Endometrium (tissue), 2 donors: Measurements from ENCODE around the gene LONP2.
"Not testable (repeated sequence)": the region's sequence is repeated elsewhere in the genome, so short reads cannot be mapped to it uniquely, and the experiment has no call there.

Experiments
- FAIRE-seq: peaks from 2 replicates; lab custom pipeline; 2012; peaks lifted over from hg19 to GRCh38; lab: Jason Lieb, UNC
- donor health status: control.
- donor health status: control.

LONP2 gene

DNA sequence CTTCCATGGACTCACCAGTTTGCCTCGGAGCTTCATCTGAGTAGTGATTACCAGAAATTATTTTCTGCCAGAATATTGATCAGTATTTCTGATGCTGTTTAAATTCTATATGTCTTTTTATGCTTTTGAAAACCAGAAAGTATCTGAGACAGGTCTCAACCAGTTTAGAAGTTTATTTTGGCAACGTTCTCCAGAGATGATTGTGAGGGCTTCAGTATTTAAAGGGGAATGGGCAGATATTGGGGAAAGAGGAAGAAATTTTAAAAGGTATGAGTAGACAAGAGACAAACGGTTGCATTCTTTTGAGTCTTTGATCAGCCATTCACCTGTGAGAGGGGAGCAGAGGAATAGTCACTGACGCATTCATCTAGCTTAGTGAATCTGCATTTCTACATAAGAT lies 47.7 kb downstream of the LONP2 start:
- FAIRE-seq, result no peak

DNA sequence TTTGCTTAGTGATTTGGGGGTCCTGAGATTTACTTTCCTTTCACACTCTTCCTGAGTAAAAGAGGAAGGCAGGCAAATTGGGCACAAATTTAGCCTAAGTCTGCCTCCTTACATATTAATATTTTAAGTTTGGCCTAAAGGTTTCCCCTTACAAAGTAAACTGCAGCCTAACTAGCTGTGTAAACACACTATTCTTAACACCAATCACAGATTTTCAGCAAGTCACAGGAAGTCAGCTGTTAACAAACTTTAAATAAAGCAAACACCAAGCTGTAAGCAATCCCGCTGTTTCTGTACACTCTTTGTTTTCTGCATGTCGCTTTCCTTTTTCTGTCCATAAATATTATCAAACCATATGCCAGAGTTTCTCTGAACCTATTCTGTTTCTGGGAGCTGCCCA lies 48.4 kb downstream of the LONP2 start:
- FAIRE-seq, result no peak

DNA sequence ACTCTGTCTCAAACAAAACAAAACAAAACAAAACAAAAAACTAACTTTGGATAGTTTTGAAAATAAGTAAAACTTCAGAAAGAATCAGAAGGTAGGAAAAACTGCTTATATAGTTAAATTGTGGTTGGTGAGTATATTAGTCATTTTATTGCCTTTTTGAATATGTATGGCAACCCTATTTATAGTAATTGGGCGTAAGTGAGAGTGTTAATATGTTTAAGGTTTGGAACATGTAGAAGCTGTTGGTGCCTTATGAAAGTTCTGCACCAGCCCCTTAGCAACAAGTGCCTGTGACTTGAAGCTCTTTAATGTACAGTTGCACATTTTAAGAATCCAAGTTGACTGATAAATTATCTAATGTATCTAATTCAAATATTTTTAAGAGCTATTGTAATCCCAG lies 50.6 kb downstream of the LONP2 start:
- no peak for FAIRE-seq

DNA sequence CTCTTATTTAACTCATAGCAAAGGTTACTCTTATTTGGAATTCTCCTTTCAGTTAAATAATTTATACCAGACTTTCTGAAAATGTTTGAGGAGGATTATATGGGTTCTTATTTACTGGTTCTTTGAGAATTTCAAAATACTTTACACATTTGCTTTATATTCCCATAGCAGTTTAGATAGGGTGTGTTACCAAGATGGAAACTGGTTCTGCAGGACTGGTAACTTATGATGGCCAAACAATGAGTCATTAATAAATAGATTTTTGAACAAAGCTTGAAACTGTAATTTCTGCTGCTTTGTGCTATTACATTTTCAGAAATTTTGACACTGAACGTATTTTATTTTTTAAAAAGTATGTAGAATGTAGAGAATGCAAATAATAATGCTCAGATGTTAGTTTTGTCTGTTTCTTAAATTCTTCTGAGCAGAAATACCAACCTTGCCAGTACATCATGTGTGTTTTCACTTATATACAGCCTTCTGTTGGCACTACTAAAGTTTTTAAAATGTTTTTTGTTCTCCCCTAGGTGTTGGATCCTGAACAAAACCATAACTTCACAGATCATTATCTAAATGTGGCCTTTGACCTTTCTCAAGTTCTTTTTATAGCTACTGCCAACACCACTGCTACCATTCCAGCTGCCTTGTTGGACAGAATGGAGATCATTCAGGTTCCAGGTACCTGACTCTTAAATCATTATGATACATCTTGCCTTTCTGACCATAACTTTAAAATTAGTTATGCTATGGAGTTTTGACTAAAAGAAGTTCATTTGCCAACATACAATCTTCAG lies 51.6 kb downstream of the LONP2 start:
- FAIRE-seq, result no peak

DNA sequence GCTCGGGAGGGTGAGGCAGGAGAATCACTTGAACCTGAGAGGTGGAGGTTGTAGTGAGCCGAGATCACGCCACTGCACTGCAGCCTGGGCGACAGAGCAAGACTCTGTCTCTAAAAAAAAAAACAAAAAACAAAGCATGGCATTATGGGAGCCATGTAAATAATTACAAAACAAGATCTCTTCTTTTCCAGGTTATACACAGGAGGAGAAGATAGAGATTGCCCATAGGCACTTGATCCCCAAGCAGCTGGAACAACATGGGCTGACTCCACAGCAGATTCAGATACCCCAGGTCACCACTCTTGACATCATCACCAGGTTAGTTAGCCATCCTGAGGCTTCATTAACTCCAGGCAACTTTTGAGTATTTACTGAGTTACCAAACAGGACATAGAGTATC lies 55.4 kb downstream of the LONP2 start:
- no peak for FAIRE-seq

DNA sequence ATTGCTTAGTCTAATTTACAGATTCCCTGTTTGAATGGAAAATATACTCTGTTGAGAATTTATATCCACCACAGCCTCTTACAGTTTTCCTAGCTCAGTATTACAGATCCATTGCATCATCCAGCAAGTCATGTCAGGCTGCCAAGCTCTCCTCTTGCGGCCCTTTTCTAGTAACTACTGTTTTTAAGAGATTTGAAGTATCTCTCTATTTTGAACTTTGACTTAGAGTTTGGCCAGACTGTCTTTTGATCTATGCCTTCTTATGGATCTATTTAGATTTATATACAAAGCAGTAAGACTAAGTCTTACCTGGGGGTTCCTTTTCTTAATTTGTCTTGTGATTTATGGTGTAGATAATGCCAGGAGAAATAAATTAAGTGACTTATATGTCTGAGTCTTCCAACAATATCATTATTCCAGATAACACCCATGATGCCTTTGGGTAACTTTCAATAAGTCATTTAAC lies 56.3 kb downstream of the LONP2 start:
- no peak for FAIRE-seq

DNA sequence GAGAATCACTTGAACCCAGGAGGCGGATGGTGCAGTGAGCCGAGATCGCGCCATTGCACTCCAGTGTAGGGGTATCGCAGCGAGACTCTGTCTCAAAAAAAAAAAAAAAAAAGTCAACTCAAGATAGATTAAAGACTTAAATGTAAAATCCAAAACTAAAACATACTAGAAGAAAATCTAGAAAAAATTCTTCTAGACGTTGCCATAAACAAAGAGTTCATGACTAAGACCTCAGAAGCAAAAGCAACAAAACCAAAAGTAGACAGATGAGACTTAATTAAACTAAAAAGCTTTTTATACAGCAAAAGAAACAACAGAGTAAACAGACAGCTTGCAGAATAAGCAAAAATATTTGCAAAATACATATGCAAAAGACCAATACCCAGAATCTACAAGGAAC lies 64.4 kb downstream of the LONP2 start:
- no peak for FAIRE-seq

DNA sequence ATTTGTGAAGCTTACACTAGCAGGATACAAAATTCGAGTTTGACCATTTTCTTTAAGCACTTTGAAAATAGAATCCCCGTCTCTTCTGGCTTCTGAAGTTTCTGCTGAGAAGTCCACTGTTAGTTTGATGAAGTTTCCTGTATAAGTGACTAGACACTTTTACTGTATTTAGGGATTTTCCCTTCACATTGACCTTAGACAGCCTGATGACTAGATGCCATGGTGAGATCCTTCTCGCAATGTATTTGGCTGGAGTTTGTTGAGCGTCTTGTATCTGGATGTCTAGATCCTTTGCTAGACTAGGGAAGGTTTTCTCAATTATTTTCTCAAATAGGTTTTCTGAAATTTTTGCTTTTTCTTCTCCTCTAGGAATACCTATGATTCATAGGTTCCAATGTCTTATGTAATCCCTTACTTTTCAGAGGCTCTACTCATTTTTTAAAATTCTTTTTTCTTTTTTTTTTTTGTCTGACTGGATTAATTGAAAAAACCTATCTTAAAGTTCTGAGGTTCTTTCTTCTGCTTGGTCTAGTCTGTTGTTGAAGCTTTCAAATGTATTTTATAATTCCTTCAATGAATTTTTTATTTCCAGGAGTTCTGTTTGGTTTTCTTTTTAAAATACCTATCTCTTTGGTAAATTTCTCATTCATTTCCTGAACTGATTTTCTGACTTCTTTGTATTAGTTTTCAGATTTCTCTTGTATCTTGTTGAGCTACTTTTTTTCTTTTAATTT lies 67.0 kb downstream of the LONP2 start:
- no peak for FAIRE-seq

DNA sequence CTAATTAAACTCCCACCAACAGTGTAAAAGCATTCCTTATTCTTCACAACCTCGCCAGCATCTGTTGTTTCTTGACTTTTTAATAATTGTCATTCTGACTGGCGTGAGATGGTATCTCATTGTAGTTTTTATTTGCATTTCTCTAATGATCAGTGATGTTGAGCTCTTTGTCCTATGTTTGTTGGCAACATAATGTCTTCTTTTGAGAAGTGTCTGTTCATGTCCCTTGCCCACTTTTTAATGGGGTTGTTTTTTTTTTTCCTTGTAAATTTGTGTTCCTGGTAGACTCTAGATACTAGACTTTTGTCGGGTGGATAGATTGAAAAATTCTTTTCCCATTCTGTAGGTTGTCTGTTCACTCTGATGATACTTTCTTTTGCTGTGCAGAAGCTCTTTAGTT lies 69.8 kb downstream of the LONP2 start:
- not testable (repeated sequence) for FAIRE-seq

DNA sequence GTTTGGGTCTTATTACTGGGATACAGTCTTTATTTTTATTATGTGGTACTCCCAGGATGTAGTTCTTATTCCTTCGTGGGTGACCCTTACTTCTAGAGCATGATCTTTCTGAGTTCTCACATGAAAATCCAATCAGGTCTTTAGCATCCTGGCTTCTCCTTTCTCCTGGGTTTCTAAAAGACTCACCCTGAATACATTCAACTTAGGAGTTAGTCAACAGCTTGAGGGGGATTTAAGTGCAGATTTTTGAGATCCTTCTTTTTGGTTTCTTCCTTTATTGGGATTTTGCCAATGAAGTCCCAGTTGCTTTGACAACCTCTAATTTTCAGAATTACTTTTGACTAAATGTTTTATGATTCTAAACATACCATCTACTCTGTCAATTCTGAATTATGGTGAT lies 72.9 kb downstream of the LONP2 start:
- no peak for FAIRE-seq

DNA sequence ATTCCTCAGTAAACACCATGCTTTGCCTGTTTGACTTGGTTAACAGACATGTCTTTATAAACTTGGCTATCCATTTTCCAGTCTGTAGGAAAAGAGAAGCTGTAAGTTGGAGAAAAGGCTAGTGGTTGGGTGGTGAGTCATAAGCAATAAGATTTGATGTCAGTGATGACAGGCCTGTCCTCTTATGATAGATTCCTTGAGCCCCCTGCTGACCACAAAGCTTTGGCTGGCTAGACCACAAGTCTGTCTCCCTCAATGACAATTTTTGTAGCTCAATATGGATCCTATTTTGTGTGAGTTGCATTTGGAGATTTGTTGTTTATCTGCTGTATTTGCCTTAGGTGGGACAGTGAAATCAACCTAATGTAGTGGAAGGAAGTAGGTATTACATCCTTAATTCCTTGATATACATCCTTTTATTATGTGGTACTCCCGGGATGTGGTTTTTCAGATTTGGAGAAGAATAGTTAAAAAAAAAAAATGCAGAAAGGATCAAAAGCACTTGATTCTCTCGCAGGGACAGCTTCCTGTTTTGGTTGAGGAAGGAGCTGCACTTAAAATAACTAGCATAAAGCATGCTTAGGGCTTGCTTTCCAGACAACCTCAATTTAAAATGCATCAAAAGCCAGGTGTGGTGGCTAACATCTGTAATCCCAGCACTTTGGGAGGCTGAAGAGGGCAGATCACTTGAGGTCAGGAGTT lies 73.7 kb downstream of the LONP2 start:
- no peak for FAIRE-seq

DNA sequence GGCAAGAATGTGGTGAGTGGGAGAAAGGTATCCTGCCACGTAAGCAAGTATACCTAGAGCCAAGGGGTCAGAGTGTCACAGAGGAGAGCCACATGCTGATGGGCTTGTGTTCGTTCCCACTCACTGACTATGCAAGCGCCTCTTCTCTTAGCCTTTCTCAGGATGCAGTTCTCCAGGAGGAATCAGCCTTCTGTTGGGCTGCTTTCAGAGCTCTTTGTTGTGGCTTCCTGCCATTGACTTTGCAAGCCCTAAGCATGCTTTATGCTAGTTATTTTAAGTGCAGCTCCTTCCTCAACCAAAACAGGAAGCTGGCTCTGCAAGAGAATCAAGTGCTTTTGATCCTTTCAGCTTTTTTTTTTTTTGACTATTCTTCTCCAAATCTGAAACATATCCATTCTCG lies 74.5 kb downstream of the LONP2 start:
- no peak for FAIRE-seq

DNA sequence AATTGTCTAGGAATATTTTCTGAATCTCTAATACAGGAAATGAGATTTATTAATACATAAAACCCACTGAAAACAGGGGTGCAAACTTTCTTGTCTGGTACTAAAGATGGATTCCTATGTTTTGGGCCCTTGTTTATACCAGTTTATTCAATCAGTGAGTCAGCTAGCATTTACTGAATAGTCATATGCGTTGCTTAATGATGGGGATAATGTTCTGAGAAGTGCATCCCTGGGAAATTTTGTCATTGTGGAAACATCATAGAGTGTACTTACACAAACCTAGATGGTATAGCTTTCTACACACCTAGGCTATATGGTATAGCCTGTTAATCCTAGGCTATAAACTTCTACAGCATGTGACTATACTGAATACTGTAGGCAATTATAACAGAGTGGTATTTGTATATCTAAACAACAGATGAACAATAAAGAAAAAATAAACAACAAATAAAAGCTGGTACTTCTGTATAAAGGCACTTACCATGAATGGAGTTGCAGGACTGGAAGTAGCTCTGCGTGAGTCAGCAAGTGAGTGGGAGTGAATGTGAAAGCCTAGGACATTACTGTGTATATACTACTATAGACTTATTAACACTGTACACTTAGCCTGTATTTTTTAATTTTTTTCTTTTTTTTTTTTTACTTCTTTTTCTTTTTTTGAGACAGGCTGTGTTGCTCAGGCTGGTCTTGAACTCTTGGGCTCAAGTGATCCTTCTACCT lies 77.4 kb downstream of the LONP2 start:
- no peak for FAIRE-seq

DNA sequence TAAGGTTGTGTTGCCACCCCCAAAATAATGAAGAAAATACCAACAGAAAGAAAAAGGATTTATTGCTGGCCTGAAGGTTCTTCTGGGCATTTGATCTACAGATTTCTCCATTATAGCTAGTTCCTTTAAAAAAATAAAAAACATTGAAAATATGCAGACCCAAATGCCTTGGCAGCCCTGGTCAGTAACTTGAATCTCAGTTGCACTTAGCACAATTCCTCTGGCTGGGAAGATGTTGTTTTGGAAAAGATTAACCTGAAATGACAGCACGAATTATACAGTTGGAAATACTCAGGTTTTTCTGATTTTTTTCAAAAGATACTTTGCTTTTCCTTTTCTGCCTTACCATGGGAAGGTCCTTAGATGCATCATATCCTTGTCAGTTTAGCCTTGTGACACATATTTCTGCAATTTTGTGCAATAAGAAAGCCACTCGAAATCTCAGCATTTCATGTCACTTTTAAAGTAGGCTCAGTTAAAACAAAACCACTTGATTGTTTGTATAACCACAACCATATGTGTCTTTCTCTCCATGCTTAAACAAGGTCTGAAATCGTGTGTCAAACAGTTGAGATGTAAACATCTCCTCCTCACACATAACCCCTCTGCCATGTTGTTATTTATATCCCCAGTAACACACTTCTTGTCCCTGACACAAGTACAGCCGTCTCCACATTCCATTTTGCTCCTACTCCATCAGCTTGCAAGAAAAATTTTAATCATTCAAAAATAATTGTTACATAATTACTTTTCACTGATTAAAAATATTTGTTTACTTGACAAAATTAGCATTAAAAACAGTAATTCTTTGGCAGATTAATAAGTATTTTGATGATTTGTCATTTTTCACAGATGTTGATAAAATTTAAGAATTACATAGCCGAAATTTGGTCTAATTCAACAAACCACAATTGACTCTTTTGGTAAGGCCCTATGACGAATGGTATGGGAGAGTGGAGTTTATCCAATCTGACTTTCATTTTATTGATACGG lies 80.0 kb downstream of the LONP2 start:
- no peak for FAIRE-seq

DNA sequence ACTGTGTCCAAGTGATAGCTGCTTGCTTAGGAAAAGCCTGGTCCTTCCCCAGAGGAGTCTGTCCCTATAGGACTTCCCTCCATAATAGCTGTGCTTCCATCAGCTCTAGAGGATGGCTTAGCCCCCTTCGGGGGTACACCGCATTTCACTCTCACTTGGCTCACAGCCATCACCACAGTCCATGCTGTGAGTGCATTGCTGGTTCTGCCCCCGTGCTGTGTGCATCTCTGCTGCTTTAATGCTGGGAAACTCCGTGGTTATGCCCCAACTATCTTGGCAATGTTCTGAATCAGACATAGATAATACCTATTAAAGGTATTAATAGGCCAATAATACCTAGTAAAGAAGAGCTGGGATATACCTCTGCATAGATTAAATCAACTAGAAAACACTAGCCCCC lies 82.8 kb downstream of the LONP2 start:
- FAIRE-seq, result no peak

DNA sequence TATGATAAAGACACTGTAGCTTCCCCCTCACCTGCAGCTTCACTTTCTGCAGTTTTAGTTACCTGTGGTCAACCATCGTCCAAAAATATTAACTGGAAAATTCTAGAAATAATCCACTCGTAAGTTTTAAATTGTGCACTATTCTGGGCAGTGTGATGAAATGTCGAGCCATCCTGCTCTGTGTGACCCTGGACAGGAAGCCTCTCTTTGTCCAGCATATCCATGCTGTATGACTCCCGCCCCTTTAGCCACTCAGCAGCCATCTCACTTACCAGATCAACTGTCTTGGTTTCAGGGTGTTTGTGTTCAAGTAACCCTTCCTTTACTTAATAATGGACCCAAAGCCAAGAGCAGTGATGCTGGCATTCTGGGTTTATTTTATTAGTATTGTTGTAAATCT lies 85.0 kb downstream of the LONP2 start:
- no peak for FAIRE-seq

DNA sequence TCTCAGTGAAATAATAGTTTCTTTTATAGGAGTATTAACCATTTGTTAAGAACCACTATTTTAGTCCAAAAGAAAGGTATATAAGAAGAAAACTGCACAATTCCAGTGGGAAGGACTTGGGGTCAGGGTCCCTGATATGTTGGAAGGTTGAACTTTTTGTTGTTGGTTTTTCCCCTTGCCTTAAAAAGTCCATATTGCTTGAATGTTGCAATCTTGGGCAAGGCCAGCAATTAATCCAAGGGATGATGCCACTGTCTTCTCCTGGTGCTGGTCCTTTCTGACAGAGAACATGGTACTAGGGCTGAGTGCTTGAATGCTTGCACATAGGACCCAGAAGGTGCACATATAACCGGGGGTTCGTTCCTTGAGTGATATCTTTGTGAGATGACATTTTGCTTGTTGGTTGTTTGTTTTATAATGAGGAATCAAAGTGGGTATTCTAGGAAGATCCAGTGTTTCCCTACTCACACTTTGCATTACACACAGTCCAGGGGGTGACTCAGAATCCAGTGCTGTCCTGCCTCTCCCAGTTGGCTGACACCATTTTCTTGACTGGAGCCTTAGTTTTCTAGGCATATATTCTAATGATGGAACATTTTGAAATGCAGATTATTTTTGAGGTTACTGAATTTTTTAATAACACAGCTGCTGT lies 86.2 kb downstream of the LONP2 start:
- FAIRE-seq, result no peak

DNA sequence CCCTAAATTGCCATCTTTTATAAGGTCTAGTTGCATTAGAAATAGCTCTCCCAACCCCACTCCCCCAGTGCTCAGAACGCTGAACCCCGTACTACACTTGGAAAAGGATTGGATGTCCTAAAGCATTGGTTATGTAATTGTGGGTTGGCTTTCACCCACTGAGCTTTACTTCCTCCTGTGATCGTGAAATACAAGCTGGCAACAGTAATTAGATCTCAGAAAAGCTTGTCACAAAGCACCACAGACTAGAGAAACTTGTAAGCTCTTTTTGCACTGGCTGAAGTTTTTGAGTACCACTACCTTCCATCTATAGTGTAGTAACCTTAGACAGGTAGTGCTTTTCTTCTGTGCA lies 86.7 kb downstream of the LONP2 start:
- no peak for FAIRE-seq

DNA sequence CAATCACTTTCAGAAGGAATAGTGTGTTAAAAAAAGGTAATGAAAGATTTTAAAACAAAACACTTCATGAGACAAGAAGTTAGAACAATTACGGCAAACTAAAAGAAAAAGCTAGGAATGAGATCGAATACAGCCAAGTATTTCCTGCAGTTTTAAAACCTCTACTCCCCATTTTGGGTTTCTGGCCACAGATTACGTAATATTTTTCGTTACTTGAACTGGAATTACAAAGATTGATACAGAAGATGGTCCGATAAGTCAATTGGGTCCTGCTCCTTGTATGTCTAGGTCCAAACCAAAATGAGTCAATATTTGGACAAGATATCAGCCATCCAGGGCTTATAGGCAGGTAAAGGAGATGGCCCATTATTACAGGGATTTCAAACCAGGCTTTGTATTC lies 88.9 kb downstream of the LONP2 start:
- FAIRE-seq, result no peak

DNA sequence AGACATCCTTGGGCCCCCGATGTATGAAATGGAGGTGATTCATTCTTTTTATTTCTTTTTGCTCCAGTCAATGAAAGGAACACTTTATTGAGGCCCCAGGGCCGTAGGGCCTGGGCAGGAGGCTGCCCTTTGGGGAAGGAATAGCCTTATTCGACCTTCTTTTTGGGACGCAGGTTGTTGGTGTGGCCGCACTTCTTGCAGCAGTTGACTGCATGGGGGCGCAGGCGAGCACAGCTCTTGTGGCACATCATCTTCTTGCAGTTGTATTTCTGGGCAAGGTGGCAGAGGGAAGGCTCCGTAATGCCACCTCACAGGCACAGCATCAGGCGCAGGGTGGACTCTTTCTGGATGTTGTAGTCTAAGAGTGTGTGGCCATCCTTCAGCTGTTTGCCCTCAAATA lies 90.2 kb downstream of the LONP2 start:
- FAIRE-seq, result no peak

DNA sequence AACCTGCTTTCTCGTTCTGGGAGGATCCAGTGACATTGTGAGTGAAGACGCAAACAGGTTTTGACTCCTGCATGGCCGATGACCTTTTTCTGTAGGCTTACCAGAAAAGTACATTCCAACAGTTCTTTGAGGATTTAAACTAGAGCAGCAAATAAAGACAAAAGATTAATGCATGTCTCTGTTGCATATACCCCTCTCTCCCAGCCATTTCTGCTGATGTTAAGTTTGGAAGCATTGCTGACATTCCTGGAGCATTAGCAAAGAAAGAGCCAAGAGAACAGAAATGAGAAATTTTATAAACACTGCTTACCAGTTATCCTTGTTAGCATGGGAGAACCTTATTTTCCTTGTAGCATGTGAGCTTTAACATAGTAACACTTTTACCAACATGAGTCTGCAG lies 91.9 kb downstream of the LONP2 start:
- FAIRE-seq, result no peak
